B cell (primary cell): ENCODE data around the gene DVL1. TPM values are rescaled to one million over a fixed set of nuclear protein-coding genes. Genes with fewer than 3 reads are reported as not detected.
"Not testable (repeated sequence)": the region's sequence is repeated elsewhere in the genome, so short reads cannot be mapped to it uniquely, and the experiment has no call there.

Experiments used
- ATAC-seq: fragments of 200-7000 bp; cut with Tn5 transposase; one replicate; pipeline ENCODE4 v1.10.0; 2021; ENCODE audit warnings: low read depth, mild to moderate bottlenecking, moderate number of reproducible peaks, moderate library complexity
- CTCF ChIA-PET: fragments of 350-600 bp; sonication (Branson Sonifier 250); formaldehyde crosslinking; loops from one replicate; lab custom pipeline; 2021; ENCODE audit warnings: antibody characterized with exemption, inconsistent platforms; lab: Charles Lee
- POLR2A ChIA-PET: fragments of 350-600 bp; sonication (Branson Sonifier 250); formaldehyde crosslinking; loops from one replicate; lab custom pipeline; 2021; ENCODE audit warnings: antibody characterized with exemption; lab: Charles Lee
- DNase-seq: peaks from one replicate; pipeline ENCODE4 v3.0.0; 2013
- H2AFZ ChIP-seq: 2 replicates; pipeline ENCODE4 v1.6.1; 2012; ENCODE audit warnings: mild to moderate bottlenecking, low read depth, low read length; ENCODE audit not compliant: insufficient read depth, poor library complexity, severe bottlenecking
- H3K27ac ChIP-seq, 2 donors: 1 replicate in 1 of 2; 2 replicates in 1 of 2; pipeline ENCODE4 v1.5.1; 2012 to 2013; ENCODE audit warnings: low read length in 2 of 2, mild to moderate bottlenecking in 2 of 2, moderate library complexity in 1 of 2
- H3K27me3 ChIP-seq, 4 experiments: fragments of 200-600 bp in 1 of 4; sonication (generic) in 1 of 4; replicated peaks in 1 of 4; 1 replicate in 2 of 4; 2 replicates in 2 of 4; pipeline versions ENCODE4 v1.6.1 to v1.7.0; 2013 to 2016; ENCODE audit warnings: low read length in 3 of 4, mild to moderate bottlenecking in 2 of 4, mixed read lengths in 1 of 4, moderate library complexity in 1 of 4; ENCODE audit not compliant: insufficient read depth in 4 of 4, control insufficient read depth in 3 of 4; ENCODE audit errors: control extremely low read depth in 1 of 4
- H3K36me3 ChIP-seq, 2 experiments: replicated peaks in 1 of 2; 1 replicate in 1 of 2; 2 replicates in 1 of 2; pipeline versions ENCODE4 v1.6.1 to v1.7.1; 2013; ENCODE audit warnings: low read length in 1 of 2; ENCODE audit not compliant: insufficient read depth in 2 of 2, control insufficient read depth in 1 of 2; ENCODE audit errors: control extremely low read depth in 1 of 2, extremely low read depth in 1 of 2
- H3K4me1 ChIP-seq, 2 donors: fragments of 200-600 bp in 1 of 2; sonication (generic) in 1 of 2; 1 replicate in 1 of 2; 2 replicates in 1 of 2; pipeline versions ENCODE4 v1.5.1 to v1.6.1; 2013 to 2017; ENCODE audit warnings: low read length in 2 of 2; ENCODE audit not compliant: control insufficient read depth in 2 of 2, insufficient read depth in 2 of 2
- H3K4me2 ChIP-seq: replicated peaks from 2 replicates; pipeline ENCODE3; 2012; ENCODE audit warnings: mild to moderate bottlenecking, low read depth, low read length; ENCODE audit not compliant: poor library complexity, severe bottlenecking
- H3K4me3 ChIP-seq, 5 experiments: fragments of 200-600 bp in 1 of 5; sonication (generic) in 1 of 5; 1 replicate in 3 of 5; 2 replicates in 2 of 5; pipeline versions ENCODE4 v1.5.1 to v1.7.0; 2011 to 2016; ENCODE audit warnings: low read length in 4 of 5, mild to moderate bottlenecking in 4 of 5, low read depth in 2 of 5, control low read depth in 1 of 5, moderate library complexity in 1 of 5; ENCODE audit not compliant: insufficient read depth in 1 of 5; ENCODE audit errors: control extremely low read depth in 1 of 5, extremely low read depth in 1 of 5
- H3K79me2 ChIP-seq: fragments of 200-600 bp; sonication (generic); one replicate; pipeline ENCODE4 v1.6.0; 2016; ENCODE audit warnings: low read length; ENCODE audit not compliant: control insufficient read depth, insufficient read depth
- H3K9ac ChIP-seq: fragments of 200-600 bp; sonication (generic); 2 replicates; pipeline ENCODE4 v1.6.1; 2017; ENCODE audit warnings: mild to moderate bottlenecking, low read length, moderate library complexity
- H3K9me3 ChIP-seq, 3 donors: one replicate each; pipeline versions ENCODE4 v1.6.1 to v1.7.1; 2013; ENCODE audit warnings: low read length in 2 of 3; ENCODE audit not compliant: control insufficient read depth in 2 of 3, insufficient read depth in 1 of 3; ENCODE audit errors: control extremely low read depth in 1 of 3
- H4K20me1 ChIP-seq: 2 replicates; pipeline ENCODE4 v1.6.0; 2012; ENCODE audit warnings: mild to moderate bottlenecking, low read length; ENCODE audit not compliant: insufficient read depth, control insufficient read depth, poor library complexity, severe bottlenecking
- H3K27ac Mint-ChIP-seq: one replicate; pipeline ENCODE4 v1.8.0; 2021; ENCODE audit warnings: mixed read lengths
- H3K27me3 Mint-ChIP-seq: one replicate; pipeline ENCODE4 v1.8.0; 2021; ENCODE audit warnings: mixed read lengths
- H3K4me1 Mint-ChIP-seq: one replicate; pipeline ENCODE4 v1.8.0; 2021; ENCODE audit warnings: mixed read lengths
- H3K4me3 Mint-ChIP-seq: one replicate; pipeline ENCODE4 v1.8.0; 2021; ENCODE audit warnings: mixed read lengths
- H3K9me3 Mint-ChIP-seq: one replicate; pipeline ENCODE4 v1.8.0; 2022; ENCODE audit warnings: mixed read lengths; ENCODE audit not compliant: insufficient read depth
- EZH2 ChIP-seq: IDR thresholded peaks from 2 replicates; pipeline ENCODE4 v1.6.1; 2012; ENCODE audit warnings: borderline replicate concordance, low read depth, mild to moderate bottlenecking, moderate library complexity, low read length; ENCODE audit not compliant: insufficient read depth, poor library complexity, severe bottlenecking
- WGBS: methylation state at CpG from one replicate; pipeline ENCODE4 v1.1.5; 2013; ENCODE audit warnings: missing lambda C conversion rate; ENCODE audit not compliant: insufficient coverage; 5-methylcytosine and 5-hydroxymethylcytosine counted together
- intact Hi-C: fragments of 100-400 bp; cut with micrococcal nuclease; formaldehyde crosslinking; loops from one replicate; pipeline ENCODE4 v1.10.0; 2022
- polyA plus RNA-seq: library from polyadenylated mRNA; depleted of rRNA; stranded (reverse); fragments of >200 nt; gene quantifications from 2 replicates; pipeline ENCODE4 v1.2.3, GENCODE V29; 2012
- total RNA-seq, 2 donors: library from RNA; stranded (reverse); fragments of 120-200 nt in 1 of 2; gene quantifications; 1 replicate in 1 of 2; 2 replicates in 1 of 2; pipeline versions ENCODE4 v1.2.3 to v1.2.4, GENCODE V29; 2013 to 2022
- TF ChIP-seq, protein P1 (sequence below): fragments of 200-600 bp; IDR thresholded peaks from one replicate; pipeline ENCODE4 v1.8.0; 2022; ENCODE audit warnings: antibody characterized with exemption, mild to moderate bottlenecking

Gene DVL1
- total and polyA plus RNA-seq, 2 donors (not counting 1 experiment from before 2014, with no cell fraction given) = 46.1 to 53.5 TPM

DNA sequence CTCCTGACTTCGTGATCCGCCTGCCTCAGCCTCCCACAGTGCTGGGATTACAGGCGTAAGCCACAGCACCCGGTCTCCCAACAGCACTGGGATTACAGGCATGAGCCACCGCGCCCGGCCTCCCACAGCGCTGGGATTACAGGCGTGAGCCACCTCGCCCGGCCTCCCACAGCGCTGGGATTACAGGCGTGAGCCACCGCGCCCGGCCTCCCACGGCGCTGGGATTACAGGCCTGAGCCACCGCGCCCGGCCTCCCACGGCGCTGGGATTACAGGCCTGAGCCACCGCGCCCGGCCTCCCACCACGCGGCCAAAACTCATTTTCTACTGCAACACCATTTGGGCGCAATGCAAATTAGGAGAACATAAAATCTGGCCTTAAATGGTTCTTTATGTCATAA, 36.1 kb upstream of the DVL1 start:
- Histone ChIP-seq H3K79me2 (peaks cover 35% of the 10 kb centered on the region), H4K20me1 (peaks cover 30% of the 10 kb centered on the region), H3K36me3 (peaks cover 9 to 47% of the 10 kb centered on the region in 2 experiments)
- POLR2A ChIA-PET, intact Hi-C loops, H3K27me3 Mint-ChIP-seq, H3K27me3 ChIP-seq, H3K4me1 ChIP-seq, H3K9me3 ChIP-seq, DNase-seq, H3K4me2 ChIP-seq, H3K4me3 ChIP-seq, H3K27ac Mint-ChIP-seq, ATAC-seq, H3K9me3 Mint-ChIP-seq, H3K4me1 Mint-ChIP-seq, H2AFZ ChIP-seq, H3K27ac ChIP-seq, H3K4me3 Mint-ChIP-seq, H3K9ac ChIP-seq: not testable (repeated sequence)
- CTCF ChIA-PET = interaction anchor here (1.0 kb wide), 1 partner anchor 10 kb away, joined by 3 read pairs; no protein-coding TSS in a partner anchor
- WGBS = 93% methylated on average over 17 of the region's 29 CpGs

DNA sequence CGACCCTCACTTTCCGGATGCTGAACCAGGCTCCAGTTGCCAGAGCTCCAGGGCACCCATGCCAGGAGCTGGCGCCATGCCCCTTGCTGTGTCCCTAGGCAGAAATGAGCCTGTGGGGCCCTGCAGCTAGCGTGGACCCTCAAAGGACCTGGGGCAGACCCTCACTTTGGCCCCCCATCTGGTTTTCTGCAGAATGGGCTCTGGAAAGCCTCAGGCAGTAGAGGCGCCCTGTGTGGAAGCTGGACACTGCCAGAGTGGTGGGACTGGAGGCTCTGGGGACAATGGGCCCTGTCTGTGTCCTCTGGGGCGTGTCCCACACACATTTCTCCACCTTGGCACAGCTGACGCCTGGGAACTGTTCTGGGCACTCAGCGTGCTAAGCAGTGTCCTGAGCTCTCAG, 32.1 kb upstream of the DVL1 start:
- no peaks in the 10 kb centered on the region for H3K9me3 ChIP-seq
- no peak for DNase-seq
- no peak overlapping the region for H3K4me2 ChIP-seq
- intact Hi-C loops = no loop called here
- ChIA-PET POLR2A (interaction anchor here (1.1 kb wide), 1 partner anchor 15 kb away, joined by 3 read pairs; no protein-coding TSS in a partner anchor), CTCF (interaction anchor here (1.1 kb wide), 1 partner anchor 10 kb away, joined by 3 read pairs; no protein-coding TSS in a partner anchor)
- Mint-ChIP-seq H3K9me3 (no peaks in the 10 kb centered on the region), H3K27ac (no peak overlapping the region), H3K4me1 (no peaks in the 10 kb centered on the region), H3K4me3 (no peak overlapping the region), H3K27me3 (no peaks in the 10 kb centered on the region)
- H3K27me3 ChIP-seq = no peaks in the 10 kb centered on the region
- H4K20me1 ChIP-seq = peaks cover 7% of the 10 kb centered on the region
- H3K36me3 ChIP-seq = peaks cover 1 to 9% of the 10 kb centered on the region in 2 experiments
- H3K9ac ChIP-seq = no peak overlapping the region
- no peak overlapping the region for H2AFZ ChIP-seq
- WGBS = 84% methylated on average over 8 of the region's 8 CpGs
- ATAC-seq = no peak
- no peak overlapping the region for H3K4me3 ChIP-seq
- no peaks in the 10 kb centered on the region for H3K4me1 ChIP-seq
- peaks cover 18% of the 10 kb centered on the region for H3K79me2 ChIP-seq
- no peak overlapping the region for H3K27ac ChIP-seq
- no peak for TF ChIP-seq EZH2
- TF ChIP-seq, protein P1, sequence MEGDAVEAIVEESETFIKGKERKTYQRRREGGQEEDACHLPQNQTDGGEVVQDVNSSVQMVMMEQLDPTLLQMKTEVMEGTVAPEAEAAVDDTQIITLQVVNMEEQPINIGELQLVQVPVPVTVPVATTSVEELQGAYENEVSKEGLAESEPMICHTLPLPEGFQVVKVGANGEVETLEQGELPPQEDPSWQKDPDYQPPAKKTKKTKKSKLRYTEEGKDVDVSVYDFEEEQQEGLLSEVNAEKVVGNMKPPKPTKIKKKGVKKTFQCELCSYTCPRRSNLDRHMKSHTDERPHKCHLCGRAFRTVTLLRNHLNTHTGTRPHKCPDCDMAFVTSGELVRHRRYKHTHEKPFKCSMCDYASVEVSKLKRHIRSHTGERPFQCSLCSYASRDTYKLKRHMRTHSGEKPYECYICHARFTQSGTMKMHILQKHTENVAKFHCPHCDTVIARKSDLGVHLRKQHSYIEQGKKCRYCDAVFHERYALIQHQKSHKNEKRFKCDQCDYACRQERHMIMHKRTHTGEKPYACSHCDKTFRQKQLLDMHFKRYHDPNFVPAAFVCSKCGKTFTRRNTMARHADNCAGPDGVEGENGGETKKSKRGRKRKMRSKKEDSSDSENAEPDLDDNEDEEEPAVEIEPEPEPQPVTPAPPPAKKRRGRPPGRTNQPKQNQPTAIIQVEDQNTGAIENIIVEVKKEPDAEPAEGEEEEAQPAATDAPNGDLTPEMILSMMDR = no peak
